GM21737 (cell line): ENCODE results near the gene IL9R.
A peak's percentile ranks its signal among the peaks of the same experiment; 100 is the strongest.
"Not testable (repeated sequence)": the region's sequence is repeated elsewhere in the genome, so short reads cannot be mapped to it uniquely, and the experiment has no call there.

ENCODE experiments used
- ATAC-seq: cut with Tn5 transposase; IDR thresholded peaks from one replicate; pipeline ENCODE4 v1.9.1; 2021; ENCODE audit warnings: mild to moderate bottlenecking, moderate library complexity; ENCODE audit not compliant: unreplicated experiment

Gene IL9R

DNA sequence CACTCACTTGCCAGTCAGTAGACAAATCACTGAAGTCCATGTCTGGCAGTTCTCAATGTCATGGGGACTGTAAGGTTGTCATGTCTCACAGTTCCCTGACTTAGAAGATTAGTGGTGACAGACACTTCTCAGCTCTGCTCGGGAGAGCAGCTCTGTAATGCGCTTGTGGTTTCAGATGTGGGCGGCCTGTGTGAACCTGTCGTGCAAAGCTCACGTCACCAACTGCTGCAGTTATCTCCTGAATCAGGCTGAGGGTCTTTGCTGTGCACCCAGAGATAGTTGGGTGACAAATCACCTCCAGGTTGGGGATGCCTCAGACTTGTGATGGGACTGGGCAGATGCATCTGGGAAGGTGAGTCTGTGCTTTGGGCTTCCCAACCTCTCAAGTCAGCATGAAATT, at the start of gene IL9R:
IL9R (plus strand) TSS at position 261 of the 400 bp plus-strand sequence; CDS start at position 325, 64 bp downstream.
- ATAC-seq: peak; percentile 65

DNA sequence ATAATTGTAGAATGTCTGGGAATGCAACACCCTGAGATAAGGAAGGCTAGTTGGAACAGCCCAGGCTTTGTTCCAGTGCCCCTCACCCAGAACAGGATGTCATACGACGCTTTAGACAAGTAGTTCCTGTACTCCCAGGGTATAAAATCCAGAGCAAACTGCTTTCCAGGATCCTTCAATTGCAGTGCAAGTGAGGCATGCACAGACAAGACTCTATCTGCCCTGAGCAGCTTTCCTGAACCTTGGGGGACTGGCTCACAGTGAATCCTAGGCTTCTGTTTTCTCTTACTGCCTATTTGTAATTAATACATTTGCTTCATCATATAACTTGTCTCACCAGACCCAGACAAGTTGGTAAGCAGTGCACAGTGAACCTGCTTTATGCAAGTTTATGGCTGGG, 48.4 kb upstream of the IL9R start:
- no peak for ATAC-seq

DNA sequence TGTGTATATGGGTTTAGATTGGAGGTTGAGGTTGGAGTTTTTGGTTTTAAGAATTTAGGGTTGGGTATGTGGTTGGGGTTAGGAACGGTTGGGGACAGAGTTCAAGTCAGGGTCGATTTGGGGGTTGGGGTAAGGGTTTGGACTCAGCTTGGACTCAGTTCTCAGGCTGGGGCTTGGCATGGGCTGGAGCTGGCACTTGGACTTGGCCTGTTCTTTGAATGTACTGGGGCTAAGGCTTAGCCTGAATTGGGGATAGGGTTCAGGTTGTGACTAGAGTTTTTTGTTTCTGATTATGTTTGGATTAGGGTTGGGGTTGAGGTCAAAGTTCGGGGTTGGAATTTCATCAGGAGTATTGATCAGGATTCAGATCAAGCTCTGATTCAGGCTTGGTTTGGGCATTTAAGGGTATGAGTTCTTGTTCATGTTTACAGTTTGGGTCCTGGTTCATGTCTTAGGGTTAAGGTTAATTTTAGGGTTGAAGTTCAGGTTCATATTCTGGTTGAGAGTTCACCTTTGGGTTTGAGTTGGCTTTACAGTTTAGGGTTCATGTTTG, 46.2 kb upstream of the IL9R start:
- no peak for ATAC-seq

GRCh38 chrX:155953055-155953454, 44.4 kb upstream of the IL9R start:
- no peak for ATAC-seq

DNA sequence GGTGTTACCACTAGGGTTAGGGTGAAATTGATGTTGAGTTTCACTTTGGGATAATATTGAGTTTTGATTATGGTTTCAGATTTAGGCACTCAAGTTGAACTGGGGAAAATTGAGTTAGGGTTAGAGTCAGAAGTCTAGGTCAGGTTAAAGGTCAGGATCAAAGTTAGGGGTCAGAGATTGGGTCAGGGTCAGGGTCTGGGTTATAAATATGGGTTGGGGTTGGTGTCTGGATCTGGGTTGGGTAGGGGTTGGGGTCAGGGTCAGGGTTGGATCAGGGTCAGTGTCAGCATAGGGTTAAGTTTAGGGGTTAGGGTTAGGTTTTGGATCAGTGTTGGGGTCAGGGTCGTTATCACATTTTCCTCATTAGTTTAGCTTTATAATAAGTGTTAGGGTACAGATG, 42.7 kb upstream of the IL9R start:
- ATAC-seq: no peak

DNA sequence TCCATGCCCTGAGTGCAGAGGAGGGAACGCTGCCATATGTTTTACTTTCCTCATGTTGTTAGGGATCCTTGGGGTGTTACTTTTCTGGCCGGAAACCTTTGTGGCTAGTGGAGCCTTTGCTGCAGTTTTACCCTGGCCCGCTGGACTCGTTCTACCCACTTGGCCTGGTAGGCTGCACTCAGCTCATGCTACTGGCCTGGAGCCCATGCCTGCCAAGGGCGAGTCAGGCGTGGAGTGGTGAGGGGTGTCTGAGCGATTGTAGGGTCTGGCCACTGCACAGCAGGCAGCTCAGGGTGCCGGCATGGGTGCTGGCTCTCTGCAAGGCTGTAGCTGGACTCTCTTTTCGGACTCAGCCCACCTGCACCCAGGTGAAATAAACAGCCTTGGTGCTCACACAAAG, 41.4 kb upstream of the IL9R start:
- no peak for ATAC-seq

DNA sequence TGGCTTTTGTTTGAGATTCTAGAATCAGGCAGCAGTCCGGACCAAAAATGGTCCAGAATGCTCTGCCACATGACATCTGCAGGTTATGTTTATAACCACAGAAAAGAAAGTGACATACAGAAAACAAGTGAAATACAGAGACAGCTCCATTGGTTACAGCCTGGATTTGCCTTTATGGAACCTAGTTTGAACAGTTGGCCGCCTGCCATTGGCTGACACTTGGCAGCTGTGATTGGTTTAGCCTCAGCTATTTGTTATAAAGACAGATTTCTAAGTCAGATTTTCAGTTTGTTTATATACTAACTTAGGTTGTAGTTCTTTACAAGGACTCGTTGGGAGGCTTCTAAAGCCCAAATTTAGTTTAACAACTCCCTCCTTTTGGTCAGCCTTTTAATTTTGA, 40.8 kb upstream of the IL9R start:
- no peak for ATAC-seq

- ATAC-seq: no peak
Measured at GRCh38 chrX:155957843-155958242, 39.7 kb upstream of the IL9R start.

- ATAC-seq: no peak
Measured at GRCh38 chrX:155959018-155959587, 38.4 kb upstream of the IL9R start.

DNA sequence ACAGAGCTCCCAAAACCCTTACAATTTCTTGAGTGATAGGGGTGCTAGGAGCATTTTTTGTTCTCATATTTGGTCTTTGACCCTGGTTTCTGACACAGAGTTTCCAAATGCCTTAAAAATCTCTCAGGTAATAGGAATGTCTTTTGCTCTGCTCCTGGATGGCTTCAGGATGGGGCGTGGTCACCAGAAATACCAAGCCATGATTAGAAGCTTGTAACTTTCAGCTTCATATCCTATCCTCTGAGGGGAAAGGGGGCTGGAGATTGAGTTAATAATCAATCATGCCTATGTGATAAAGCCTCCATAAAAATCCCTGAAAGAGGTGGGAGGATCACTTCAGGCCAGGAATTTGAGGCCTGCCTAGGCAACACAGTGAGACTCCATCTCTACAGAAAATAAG, 34.6 kb upstream of the IL9R start:
- no peak for ATAC-seq

- ATAC-seq: peak; percentile 69
Measured at GRCh38 chrX:155966876-155967275, 30.6 kb upstream of the IL9R start.

DNA sequence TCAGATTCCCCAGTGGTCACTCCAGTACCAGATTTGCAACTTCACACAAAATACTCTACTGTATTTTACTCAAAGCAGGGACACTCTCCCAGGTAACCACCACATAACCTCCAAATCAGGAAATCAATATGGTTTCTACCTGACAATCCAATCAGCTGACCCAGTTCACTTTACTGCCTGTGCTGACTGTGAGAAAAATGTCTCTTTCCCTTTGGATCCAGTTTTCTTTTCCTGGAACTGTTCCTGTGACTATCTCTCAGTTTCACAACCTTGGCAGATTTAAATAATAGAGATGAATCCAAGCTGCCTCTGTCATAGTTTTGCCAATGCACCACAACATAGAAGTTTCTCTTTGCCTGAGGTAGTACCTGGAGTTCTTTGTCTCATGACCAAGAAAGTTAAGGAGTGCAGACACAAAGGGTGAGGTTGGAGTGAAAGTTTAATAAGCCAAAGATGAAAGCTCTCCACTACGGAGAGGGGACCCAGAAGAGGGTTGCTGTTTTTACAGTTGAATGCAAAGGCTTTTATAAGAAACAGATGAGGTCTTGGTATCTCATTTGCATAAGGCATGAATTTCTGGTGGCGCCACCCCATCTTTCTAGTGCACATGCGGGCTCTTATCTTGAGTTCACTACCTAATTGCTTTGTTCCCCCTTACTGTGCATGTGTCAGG, 29.7 kb upstream of the IL9R start:
- ATAC-seq: no peak

DNA sequence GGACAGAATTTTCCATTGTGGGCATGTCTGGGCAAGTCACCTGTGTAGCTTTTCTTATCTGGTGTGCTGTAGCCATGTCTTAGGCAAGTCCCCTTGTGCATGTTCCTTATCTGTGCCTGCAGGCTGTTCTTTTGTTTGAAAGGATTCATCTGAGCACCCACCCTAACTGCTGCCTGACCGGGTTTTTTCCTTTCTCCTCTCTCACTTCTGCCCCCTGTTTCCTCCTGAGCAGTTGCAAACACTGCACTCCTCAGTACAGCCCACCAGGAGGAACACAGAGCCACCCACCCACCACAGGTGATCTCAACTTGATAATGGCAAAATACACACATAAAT, 29.2 kb upstream of the IL9R start:
- no peak for ATAC-seq

- no peak for ATAC-seq
Measured at GRCh38 chrX:155968791-155969190, 28.7 kb upstream of the IL9R start.

GRCh38 chrX:155971658-155972057, 25.8 kb upstream of the IL9R start:
- ATAC-seq: not testable (repeated sequence)

- ATAC-seq: not testable (repeated sequence)
Measured at GRCh38 chrX:155972241-155972640, 25.3 kb upstream of the IL9R start.

GRCh38 chrX:155983326-155983725, 14.2 kb upstream of the IL9R start:
- ATAC-seq: no peak

DNA sequence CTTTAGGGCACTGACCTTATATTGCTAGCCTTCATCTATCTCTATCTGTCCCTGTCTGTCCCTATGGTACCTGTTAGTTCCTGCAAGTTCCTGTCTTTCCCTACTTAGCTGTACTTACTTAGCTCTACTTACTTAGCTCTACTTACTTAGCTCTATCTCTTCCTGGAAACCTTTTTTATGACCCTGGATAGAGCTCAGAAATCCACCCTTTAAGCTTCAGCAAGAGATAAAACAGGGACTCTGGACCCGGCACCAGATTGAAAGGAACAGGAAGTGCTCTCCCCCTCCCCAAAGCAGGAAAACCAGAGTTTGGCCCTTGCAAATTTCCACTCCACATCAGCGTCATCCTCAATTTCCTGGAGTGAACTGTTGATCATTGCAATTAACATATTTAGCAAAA, 12.3 kb upstream of the IL9R start:
- no peak for ATAC-seq

GRCh38 chrX:155986995-155987394, 10.5 kb upstream of the IL9R start:
- ATAC-seq: not testable (repeated sequence)

GRCh38 chrX:155988859-155989258, 8.6 kb upstream of the IL9R start:
- ATAC-seq: no peak

DNA sequence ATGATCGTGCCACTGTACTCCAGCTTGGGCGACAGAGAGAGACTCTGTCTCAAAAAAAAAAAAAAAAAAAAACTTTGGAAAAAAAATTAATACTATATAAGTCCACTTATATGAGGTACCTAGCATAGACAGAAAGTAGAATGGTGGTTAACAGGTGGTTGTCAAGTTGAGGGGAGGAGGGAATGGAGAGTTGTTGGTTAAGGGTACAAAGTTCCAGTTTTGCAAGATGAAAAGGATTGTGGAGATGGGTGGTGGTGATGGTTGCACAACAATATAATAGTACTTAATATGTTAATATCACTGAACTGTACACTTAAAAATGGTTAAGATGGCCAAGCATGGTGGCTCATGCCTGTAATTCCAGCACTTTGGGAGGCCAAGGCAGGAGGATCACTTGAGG, 4.1 kb upstream of the IL9R start:
- no peak for ATAC-seq

GRCh38 chrX:155995321-155995875, 2.1 kb upstream of the IL9R start:
- no peak for ATAC-seq
